ENCODE data around the gene EHF. TPM values are rescaled to one million over a fixed set of nuclear protein-coding genes. Genes with fewer than 3 reads are reported as not detected.

The EHF gene
- polyA plus RNA-seq, 1 of the 3 experiments (the other 2 are of a cell fraction): not detected

GRCh38 chr11:34643846-34644245 lies 23.0 kb downstream of the EHF start:
- TF ChIP-seq TCF12 (IDR thresholded peaks at IDR 0.05) (no peak), EP300 (IDR thresholded peaks at IDR 0.05; ENCODE audit: borderline replicate concordance in 1 of 2, low read depth in 1 of 2, low read length in 1 of 2) (no peak), USF2 (IDR thresholded peaks at IDR 0.05; ENCODE audit: borderline replicate concordance, low read depth, low read length) (no peak), YY1 (IDR thresholded peaks at IDR 0.05; ENCODE audit: low read depth) (no peak), RAD21 (IDR thresholded peaks at IDR 0.05; ENCODE audit: low read length) (no peak)
- ChIA-PET POLR2A (no interaction called here), CTCF (no interaction called here)
- no peak overlapping the region for H2AFZ ChIP-seq (ENCODE audit: low read depth)
- H3K4me2 ChIP-seq: no peak overlapping the region
- H3F3A ChIP-seq (replicated peaks; ENCODE audit: insufficient read depth): no peaks in the 10 kb centered on the region
- H3K9me2 ChIP-seq: no peaks in the 10 kb centered on the region
- no peaks in the 10 kb centered on the region for H3K79me2 ChIP-seq (ENCODE audit: insufficient read depth)
- H4K20me1 ChIP-seq (ENCODE audit: insufficient read depth): no peaks in the 10 kb centered on the region
- WGBS (ENCODE audit: low lambda C conversion rate): 72% methylated on average over 2 of the region's 2 CpGs
- H3K27me3 ChIP-seq (ENCODE audit: insufficient read depth): no peaks in the 10 kb centered on the region; the same call in 1 of the 2 replicates
- H3K9me3 ChIP-seq: no peaks in the 10 kb centered on the region
- DNase-seq: no peak
- H3K27ac ChIP-seq (ENCODE audit: low read depth in 2 of 2, low read length in 1 of 2): no peak overlapping the region
- no peak overlapping the region for H3K4me3 ChIP-seq (ENCODE audit: low read depth in 2 of 2, low read length in 1 of 2)
- H3K4me1 ChIP-seq (ENCODE audit: control insufficient read depth in 1 of 2, insufficient read depth in 2 of 2, low read depth in 1 of 2, low read length in 1 of 2): peaks cover 0 to 2% of the 10 kb centered on the region in 2 experiments; a peak in 1 of 4 replicates
- no peak overlapping the region for H3K9ac ChIP-seq
- no peaks in the 10 kb centered on the region for H3K36me3 ChIP-seq (replicated peaks in 1 of 2; ENCODE audit: control insufficient read depth in 1 of 2, insufficient read depth in 2 of 2, low read length in 1 of 2)

DNA sequence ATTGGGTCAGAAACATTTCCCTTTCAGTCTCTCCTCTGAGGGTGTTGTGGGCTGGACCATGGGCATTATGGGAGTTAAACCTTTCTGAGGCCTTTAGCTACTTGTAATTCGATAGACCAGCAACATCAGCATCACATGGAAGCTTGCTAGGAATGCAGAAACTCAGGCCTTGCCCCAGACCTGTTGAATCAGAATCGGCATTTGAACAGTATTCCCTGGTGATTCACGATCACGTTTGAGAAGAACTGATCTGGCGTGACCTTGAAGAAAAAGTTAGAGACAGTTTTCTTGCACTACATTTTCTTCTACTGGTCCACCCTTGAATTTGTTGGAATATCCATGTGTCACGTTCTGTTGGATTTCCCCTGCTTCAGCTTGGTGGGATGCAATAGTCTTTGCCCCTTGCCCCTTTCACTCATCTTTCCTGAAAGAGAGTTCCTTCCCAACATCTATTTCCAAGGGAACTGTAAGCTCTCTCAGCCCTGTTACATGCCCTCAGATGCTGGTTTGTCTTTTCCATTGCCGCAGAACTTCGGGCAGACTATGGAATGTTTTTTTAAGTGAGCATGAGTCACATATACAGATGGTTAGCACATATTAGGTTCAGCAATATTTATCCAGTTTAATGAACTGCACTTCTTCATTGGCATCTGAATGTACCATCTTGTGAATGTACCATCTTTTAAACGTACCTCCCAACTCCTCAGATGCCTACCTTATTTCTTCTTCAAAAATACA lies 23.9 kb downstream of the EHF start:
- Histone ChIP-seq H3K4me2 (no peak overlapping the region), H3K36me3 (replicated peaks in 1 of 2; ENCODE audit: control insufficient read depth in 1 of 2, insufficient read depth in 2 of 2, low read length in 1 of 2) (no peaks in the 10 kb centered on the region), H3K4me1 (ENCODE audit: control insufficient read depth in 1 of 2, insufficient read depth in 2 of 2, low read depth in 1 of 2, low read length in 1 of 2) (peaks cover 0 to 2% of the 10 kb centered on the region in 2 experiments; a peak in 1 of 4 replicates), H3K9me3 (no peaks in the 10 kb centered on the region), H3K27me3 (ENCODE audit: insufficient read depth) (no peaks in the 10 kb centered on the region; the same call in 1 of the 2 replicates), H3K4me3 (ENCODE audit: low read depth in 2 of 2, low read length in 1 of 2) (no peak overlapping the region), H3K27ac (ENCODE audit: low read depth in 2 of 2, low read length in 1 of 2) (no peak overlapping the region), H2AFZ (ENCODE audit: low read depth) (no peak overlapping the region), H3K9me2 (no peaks in the 10 kb centered on the region), H3K9ac (no peak overlapping the region), H4K20me1 (ENCODE audit: insufficient read depth) (no peaks in the 10 kb centered on the region), H3K79me2 (ENCODE audit: insufficient read depth) (no peaks in the 10 kb centered on the region), H3F3A (replicated peaks; ENCODE audit: insufficient read depth) (no peaks in the 10 kb centered on the region)
- ChIA-PET CTCF (no interaction called here), POLR2A (no interaction called here)
- no peak for DNase-seq
- 66% methylated on average over 9 of the region's 9 CpGs for WGBS (ENCODE audit: low lambda C conversion rate)
- TF ChIP-seq SMC3 (IDR thresholded peaks at IDR 0.05; ENCODE audit: low read depth, low read length): no peak
- TF ChIP-seq RAD21 (IDR thresholded peaks at IDR 0.05; ENCODE audit: low read length): no peak
- no peak for TF ChIP-seq YY1 (IDR thresholded peaks at IDR 0.05; ENCODE audit: low read depth)
- TF ChIP-seq POLR2AphosphoS5 (IDR thresholded peaks at IDR 0.05; ENCODE audit: low read depth, low read length): no peak
- TF ChIP-seq MAX (IDR thresholded peaks at IDR 0.05; ENCODE audit: low read depth): no peak
- TF ChIP-seq, protein P1, sequence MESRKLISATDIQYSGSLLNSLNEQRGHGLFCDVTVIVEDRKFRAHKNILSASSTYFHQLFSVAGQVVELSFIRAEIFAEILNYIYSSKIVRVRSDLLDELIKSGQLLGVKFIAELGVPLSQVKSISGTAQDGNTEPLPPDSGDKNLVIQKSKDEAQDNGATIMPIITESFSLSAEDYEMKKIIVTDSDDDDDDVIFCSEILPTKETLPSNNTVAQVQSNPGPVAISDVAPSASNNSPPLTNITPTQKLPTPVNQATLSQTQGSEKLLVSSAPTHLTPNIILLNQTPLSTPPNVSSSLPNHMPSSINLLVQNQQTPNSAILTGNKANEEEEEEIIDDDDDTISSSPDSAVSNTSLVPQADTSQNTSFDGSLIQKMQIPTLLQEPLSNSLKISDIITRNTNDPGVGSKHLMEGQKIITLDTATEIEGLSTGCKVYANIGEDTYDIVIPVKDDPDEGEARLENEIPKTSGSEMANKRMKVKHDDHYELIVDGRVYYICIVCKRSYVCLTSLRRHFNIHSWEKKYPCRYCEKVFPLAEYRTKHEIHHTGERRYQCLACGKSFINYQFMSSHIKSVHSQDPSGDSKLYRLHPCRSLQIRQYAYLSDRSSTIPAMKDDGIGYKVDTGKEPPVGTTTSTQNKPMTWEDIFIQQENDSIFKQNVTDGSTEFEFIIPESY (IDR thresholded peaks at IDR 0.05; ENCODE audit: borderline replicate concordance, low read depth): no peak
- no peak for TF ChIP-seq USF2 (IDR thresholded peaks at IDR 0.05; ENCODE audit: borderline replicate concordance, low read depth, low read length)
- TF ChIP-seq FOXJ3 (CRISPR knock-in tag; IDR thresholded peaks at IDR 0.05): no peak
- no peak for TF ChIP-seq FOXM1 (IDR thresholded peaks at IDR 0.05; ENCODE audit: low read depth)
- no peak for TF ChIP-seq ELF1 (IDR thresholded peaks at IDR 0.05)
- TF ChIP-seq TEAD4 (IDR thresholded peaks at IDR 0.05; ENCODE audit: borderline replicate concordance, insufficient read depth): no peak
- TF ChIP-seq TCF12 (IDR thresholded peaks at IDR 0.05): no peak
- TF ChIP-seq FOSL2 (IDR thresholded peaks at IDR 0.05; ENCODE audit: borderline replicate concordance, low read depth): no peak
- no peak for TF ChIP-seq RFX5 (IDR thresholded peaks at IDR 0.05; ENCODE audit: low read length)
- TF ChIP-seq MXI1 (IDR thresholded peaks at IDR 0.05; ENCODE audit: low read depth, low read length): no peak
- no peak for TF ChIP-seq MEF2A (IDR thresholded peaks at IDR 0.05; ENCODE audit: borderline replicate concordance, low read depth)
- no peak for TF ChIP-seq SIN3A (IDR thresholded peaks at IDR 0.05; ENCODE audit: borderline replicate concordance, low read depth, low read length)
- TF ChIP-seq NFIC (IDR thresholded peaks at IDR 0.05; ENCODE audit: borderline replicate concordance): no peak

All from SK-N-SH (cell line).